GM19468 (cell line): ENCODE results near the gene AQP5.

Experiments
- ATAC-seq: cut with Tn5 transposase; IDR thresholded peaks from one replicate; pipeline ENCODE4 v1.9.1; 2021; ENCODE audit warnings: mild to moderate bottlenecking, moderate library complexity, moderate number of reproducible peaks; ENCODE audit not compliant: unreplicated experiment; ENCODE audit errors: extremely low read depth

AQP5 gene

DNA sequence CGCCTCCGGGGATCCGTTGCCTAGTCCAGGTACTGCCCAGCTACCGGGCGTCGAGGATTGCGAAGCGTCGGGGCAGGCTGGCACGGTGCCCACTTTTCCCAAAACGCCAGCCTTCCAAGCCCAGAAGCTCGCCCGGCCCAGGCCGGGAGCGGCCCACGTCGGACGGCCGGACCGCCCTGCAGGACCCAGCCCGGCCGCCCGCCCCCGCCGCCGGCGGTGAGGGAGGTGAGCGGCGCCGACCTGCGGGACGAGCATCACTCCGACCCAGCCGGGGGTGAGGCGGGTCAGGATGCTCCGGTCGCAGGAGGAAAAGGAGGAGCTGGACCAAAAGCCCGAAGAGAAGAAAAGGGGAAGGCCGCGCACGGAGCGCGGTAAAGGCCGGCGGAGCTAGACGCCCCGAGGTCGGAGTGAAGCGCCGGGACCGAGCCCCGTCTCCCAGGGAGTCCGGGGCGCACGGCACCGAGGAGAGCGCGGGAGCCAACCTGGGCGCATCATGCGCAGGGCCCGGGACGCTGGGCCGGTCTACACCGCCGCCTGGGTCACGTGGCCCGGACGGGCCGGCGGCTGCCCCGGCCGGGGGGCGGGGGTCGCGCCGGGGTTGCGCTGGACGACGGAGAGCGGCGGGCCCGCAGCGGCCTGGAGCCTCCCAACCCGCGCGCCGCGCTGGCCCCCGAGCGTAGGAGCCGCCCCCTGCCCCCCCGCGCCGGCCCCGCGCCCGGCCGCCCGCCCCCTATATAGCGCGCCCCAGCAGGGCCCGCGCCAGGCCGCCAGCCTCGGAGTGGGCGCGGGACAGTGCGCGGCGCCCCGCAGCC, at the start of gene AQP5:
AQP5 (plus strand) TSS at position 762 of the 812 bp plus-strand sequence. CDS start 146 bp downstream, outside the sequence.
- ATAC-seq: no peak

DNA sequence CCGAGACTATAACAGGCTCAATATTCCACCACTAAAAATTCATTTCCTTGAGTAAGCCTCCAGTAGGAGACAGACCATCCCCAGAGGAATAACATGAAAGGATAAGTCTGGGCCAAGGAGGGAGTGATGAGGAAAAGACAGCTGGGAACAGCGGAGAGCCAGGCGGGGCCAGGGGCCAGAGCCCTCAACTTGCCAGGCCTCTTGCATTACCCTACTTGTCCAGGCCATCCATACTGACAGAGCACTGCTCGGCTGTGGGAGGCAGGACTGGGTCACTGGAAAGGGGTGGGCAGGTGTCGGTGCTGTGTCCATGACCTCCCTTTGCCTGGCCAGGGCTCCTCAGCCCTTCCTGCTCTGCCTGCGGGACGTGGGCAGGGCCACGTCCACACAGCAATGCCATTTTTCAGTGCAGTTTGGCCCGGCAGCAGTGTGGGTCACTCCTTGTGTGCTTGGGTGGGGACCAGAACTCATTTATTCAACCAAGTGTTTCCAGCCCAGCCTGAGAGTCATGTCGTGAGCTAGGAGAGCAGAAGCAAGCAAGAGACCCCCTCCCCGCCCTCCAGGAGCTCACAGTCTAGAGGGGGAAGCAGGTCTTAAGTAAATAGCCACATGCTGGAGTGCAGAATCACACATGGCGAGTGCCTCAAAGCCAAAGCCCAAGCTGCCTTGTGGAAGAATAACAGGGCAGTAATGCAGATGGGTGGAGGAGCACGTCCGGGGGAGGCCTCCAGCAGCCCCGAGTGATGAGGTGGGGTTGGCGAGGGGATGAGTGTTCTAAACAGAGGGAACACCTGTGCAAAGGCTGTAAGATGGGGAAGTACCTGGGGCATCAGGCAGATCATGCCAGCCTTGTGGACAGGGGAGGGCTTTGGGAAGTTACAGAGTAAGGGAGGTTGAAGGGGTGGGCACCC, 49.1 kb upstream of the AQP5 start:
- ATAC-seq: no peak

DNA sequence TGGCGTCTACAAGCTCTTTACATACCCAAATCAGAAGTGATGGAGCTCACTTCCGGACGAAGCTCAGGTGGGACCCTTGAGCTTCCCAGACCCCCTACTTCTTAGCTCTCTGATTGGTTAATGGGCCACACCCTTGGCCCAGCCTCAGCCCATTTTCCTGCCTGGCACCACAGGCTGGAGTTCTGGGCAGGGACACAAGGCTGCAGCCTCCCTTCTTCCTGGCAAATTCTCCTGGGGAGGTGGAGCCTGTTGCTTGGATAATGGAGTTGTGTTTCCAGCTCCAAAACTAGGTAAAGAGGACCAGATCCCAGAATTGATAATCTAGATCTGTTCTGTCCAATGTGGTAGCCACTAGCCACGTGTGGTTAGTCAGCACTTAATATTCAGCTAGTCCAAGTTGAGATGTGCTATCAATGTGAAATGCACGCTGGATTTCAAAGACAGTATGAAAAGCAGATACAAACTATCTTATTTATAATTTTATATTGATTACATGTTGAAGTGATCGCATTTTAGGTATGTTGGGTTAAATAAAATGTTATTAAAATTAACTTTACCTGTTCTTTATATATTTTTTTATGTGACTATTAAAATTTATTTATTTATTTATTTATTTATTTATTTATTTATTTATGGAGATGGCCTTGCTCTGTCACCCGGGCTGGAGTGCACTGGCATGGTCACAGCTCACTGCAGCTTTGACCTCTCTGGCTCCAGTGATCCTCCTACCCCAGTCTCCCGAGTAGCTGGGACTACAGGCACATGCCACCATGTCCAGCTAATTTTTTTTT, 45.3 kb upstream of the AQP5 start:
- no peak for ATAC-seq

DNA sequence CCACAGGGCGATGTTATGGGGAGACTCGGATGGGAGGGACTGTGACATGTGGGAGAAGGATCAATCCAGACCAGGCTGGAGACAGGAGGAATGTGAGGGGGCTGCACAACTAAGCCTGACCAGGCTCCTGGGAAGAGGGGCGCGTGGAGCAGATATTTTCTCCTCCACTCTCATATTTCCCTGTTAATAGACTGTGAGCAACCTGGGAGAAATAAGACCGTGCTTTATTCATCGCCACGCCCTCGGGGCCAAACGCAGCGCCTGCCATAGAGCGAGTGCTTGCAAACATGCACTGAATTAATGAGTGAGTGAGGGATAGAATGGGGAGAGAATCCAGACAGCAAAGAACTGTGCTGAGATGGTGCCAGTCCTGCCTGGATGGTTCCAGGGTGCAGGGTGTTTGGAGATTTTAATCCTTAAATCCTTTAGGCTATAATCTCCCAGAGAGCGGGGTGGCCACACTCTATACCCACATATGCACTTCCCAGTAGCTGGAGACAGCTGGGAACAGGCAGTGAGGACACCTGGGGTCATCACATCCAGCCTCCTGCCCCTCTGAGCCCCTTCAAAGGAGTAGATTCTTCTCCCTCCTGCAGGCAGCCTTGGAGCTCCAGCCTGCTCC, 44.4 kb upstream of the AQP5 start:
- ATAC-seq: no peak

DNA sequence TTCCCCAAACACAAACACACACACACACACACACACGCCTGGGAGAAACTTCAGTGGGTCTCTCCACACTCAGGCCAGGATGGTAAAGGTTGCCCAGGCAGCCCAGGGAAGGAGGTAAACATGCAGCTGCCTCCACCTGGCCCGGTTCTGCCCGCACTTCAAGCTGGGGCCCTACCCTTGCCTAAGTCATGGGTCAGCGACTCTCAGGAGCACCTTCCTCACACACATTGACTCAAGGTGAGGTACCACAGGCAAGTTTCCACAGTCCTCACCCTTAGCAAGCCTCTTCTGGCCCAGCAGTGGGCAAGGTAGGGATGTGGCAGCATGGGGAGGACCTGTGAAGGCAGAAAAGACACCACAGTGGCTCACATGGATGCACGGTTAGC, 43.9 kb upstream of the AQP5 start:
- ATAC-seq: no peak

DNA sequence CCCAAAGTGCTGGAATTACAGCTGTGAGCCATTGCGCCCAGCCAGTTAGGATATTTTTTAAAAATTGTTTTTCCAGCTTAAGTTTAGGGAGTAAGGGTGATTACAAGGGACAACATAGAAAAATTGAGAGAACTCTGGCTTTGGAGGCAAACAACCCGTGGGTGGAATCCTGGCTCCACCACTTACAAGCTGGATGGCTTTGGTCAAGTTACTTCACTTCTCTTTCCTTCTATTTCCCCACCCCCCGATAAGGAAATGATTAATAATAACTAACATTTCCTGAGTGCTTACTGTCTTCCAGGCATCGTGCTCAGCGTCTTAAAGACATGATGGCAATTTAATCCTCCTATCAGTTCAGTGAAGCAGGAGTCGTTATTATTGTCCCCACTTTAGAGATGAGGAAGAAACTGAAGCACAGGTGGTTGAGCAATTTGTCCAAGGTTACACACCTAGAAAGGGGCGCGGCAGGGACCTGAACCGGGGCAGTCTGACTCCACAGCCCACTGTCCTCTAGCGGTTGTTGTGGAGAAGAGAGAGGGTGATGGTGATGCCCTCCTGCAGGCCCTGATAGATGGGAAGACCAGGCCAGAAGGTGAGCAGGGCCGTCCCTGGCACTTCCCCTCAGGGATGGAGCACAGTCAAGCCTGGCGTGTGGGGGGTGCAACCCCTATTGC, 41.3 kb upstream of the AQP5 start:
- no peak for ATAC-seq

DNA sequence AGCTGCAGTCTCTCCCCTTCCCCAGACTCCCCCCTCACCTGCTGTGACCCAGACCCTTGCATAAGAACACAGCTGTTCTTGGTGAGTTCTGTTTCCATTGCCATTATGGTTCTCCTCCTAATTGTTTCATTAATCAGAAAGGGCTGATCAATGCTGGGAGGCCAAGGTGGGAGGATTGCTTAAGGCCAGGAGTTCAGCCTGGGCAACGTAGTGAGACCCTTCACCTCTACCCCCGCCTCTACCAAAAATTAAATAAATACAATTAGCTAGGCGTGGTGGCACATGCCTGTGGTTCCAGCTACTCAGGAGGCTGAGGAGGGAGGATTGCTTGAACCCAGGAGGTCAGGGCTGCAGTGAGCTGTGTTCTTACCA, 40.8 kb upstream of the AQP5 start:
- no peak for ATAC-seq

DNA sequence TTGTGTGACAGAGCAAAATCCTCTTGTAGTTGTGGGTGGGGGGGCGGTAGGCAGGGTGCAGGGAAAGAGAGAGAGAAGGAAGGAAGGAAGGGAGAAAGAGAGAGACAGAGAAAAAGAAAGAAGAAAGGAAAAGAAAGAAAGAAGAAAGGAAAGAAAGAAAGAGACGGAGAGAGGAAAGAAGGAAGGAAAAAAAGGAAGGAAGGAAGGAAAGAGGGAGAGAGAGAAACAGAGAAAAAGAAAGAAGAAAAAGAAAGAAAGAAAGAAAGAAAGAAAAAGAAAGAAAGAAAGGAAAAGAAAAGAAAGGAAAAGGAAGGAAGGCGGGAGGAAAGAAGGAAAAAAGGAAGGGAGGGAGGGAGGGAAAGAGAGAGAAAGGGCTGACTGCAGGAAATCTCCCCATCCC, 40.4 kb upstream of the AQP5 start:
- no peak for ATAC-seq

DNA sequence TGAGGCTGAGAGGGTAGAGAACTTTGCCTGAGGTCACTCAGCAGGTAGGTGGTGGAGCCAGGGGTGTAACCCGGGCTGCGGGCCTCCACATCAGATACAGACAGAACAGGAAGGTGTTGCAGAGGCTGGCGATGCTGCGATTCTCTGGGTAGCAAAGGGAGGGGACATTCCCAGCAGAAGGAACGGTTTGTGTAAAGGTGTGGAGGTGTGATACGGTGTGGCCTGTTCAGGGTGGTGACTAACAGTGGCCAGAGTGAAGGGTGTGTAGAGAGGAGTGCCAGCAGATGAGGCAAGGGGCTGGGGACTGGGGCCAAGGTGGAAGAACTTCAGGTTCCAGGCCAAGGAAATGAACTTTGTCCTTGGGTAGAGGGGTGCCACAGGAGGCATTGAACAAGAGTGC, 39.7 kb upstream of the AQP5 start:
- no peak for ATAC-seq

DNA sequence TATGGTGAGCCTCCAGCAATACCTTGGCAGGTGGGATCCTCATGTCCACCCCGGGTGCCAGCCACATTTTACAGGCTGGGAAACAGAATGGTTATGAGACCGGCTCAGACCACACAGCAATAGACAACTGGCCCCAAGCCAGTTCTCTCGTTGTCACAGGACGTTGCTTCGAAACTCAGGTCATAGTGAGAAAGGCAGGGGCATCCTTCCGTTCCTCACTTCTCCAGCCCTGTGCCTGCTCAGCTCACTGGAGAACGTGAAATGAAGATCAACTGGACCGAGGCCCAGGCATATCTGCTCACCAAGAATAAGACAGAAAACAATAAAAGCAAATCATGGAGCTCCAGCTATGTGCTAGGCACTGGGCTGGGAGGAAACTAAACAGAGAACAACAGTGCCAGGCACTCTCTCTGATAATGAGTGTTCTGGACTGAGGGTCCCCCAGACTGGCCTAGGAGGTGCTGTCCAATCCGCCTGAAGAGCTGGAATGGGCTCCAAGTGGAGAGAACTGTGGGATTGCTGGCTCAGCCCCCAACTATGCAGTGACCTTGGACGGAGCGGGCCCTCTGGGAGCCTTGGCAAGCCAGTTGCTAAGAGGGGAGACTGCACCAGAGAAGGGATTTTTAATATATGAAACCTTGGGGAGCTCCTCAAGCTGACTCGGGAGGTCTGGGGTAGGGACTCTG, 39.2 kb upstream of the AQP5 start:
- no peak for ATAC-seq

DNA sequence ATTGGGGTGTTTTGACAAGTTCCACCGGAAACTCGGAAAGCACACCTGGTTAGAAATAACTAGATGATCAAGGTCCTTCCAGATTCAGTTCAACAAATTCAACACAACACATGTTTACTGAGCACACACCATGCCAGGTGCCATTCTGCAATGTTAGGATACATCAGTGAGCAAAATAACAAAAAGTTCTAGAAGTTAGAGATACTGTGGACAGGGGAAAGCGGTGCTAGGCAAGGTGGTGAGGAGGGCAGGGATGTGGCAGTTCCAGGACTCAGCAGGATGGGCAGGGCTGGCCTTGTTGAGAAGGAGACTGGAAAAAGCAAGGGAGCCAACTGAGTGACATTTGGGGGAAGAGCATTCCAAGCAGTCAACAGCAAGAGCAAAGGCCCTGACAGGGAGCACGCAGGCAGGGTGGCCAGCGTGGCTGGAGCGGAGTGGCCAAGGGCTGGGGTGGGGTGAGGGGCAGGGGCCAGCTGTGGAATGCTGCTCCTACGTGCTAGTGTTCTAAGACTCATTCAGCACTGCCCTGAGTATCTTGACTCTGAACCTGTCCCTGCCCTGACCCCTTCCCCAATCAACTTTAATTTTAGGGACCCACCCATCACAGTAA, 38.5 kb upstream of the AQP5 start:
- ATAC-seq: no peak

DNA sequence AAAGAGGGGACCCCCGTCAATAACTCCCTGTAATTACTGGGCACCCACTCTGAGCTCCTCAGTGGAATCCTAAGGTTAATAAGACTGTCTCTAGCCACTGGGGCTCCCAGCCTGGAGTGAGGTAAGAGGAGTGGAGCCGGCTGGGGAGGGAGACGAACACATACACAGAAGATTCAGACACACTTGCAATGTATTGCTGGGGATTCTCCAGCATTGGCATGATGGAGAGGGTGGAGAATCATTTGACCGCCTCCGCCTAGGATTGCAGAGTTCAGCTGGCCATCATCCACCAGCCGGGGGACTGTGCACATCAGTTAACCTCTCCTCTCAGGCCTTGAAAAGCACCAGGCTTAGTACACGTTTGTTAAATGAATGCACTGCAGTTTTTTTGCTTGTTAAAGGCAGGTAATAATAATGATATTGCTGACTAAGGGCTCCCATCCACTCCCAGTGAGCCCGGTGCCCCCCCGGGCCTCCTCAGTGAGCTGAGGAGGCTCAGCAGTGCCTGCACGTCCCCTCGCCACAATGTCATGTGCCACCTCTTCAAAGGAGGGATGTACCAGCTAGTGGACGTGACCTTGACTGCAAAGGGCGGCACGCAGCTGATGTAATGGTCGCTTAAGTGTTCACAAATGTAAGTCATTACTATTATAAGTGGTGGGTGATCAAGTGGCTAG, 37.7 kb upstream of the AQP5 start:
- no peak for ATAC-seq

DNA sequence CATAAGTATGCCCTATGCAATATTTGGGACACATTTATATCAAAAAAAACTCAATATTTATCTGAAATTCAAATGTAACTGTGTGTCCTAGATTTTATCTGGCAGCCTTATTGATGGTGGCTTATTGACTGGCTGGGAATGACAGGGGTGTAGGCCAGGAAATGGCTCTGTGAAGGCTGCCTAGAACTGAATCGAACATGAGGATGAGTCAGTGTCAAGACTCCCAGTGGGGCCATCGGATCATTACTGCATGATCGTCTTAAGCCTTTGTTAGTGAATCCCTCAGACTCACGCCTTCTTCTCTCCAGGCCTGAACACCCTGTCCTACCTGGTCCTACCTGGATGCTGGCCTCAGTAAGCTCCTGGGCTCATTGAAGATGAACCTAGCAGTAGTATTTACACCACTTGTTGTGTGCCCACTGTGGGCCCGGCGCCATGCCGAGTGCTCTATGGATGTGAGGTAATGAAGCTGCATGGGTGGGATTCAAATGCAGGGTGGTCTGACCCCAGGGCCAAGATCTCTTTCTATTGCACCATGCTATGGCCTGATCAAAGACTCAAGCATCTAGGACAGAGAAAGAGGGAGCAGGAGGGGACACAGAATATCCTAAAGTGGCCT, 36.9 kb upstream of the AQP5 start:
- no peak for ATAC-seq

DNA sequence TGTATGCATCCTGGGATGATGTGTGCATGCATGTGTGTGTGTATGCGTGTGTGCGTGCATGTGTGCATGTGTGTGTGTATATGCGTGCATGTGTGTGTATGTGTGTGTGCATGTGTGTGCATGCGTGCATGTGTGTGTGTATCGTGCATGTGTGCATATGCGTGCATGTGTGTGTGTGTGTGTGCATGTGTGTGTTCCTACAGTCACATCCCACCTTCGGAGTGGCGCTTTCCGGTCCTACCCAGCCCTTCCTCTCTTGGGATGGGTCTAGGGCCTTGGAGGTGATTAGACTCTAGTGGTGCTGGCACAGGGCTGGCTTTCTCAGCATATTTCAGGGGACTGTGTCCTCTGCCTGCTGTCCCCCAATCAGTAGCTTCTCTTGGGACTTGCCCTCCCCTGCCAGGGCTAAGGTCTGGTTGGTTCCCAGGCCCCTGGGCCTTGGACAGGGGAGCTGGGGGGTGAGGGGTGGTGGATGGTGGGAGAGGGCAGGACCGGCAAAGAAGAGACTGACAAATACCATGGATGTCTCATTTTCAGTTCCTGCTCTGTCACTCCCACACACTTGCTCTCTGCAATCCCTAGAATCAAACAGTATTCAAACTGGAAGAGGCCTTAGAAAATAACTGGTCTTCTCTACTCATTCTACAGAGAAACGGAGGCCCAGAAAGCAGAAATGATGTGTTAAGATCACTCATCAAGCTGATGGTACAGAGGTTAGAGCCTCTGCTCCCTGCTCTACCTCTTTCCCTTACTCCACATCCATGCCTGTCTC, 36.1 kb upstream of the AQP5 start:
- no peak for ATAC-seq

DNA sequence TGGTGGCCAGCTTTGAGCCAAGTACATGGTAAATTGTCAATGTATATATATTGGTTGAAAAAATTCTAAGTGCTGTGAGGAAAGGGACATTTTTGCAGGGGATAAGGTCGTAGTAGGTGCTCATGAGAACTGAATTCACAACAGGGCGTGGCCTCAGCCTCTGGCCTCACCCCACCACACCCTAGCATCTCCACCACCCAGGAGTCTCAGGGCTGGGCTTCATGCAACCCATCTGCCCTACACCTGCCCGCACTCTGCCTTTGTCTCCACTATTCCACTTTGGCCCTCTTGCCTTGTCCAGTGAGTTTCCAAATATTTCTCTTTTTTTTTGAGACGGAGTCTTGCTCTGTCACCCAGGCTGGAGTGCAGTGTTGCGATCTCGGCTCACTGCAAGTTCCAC, 33.2 kb upstream of the AQP5 start:
- no peak for ATAC-seq

DNA sequence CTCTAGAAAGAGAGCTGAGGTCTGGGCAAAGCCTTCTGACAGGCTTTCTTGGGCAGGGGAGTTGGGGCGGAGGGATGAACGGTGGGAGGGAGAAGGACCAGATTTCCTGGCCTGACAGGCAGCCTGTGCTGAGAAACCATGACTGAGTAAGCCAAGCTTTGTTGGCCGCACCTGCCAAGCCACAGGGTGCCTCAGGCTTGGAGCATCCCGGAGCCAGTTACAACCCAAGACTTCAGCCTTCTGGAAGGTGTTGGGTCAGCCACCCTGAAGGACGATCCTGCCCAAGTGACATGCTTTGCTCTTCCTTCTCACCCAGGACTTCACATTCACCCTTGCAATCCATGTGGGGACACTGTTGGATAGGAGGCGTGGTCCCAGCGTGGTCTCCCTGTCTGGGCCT, 32.1 kb upstream of the AQP5 start:
- no peak for ATAC-seq
